Hindlimb muscle (tissue), 1 donor: ENCODE data around the gene VCP. TPM values are rescaled to one million over a fixed set of nuclear protein-coding genes. Genes with fewer than 3 reads are reported as not detected.

Experiments used
- DNase-seq: peaks from one replicate; pipeline ENCODE4 v3.0.0-alpha.2; 2013
- polyA plus RNA-seq: library from polyadenylated mRNA; unstranded; fragments of 120-200 nt; gene quantifications from one replicate; pipeline ENCODE4 v1.2.1, GENCODE V29; 2013; ENCODE audit not compliant: insufficient read length

Gene VCP
- polyA plus RNA-seq, 1 donor, result 187 TPM

DNA sequence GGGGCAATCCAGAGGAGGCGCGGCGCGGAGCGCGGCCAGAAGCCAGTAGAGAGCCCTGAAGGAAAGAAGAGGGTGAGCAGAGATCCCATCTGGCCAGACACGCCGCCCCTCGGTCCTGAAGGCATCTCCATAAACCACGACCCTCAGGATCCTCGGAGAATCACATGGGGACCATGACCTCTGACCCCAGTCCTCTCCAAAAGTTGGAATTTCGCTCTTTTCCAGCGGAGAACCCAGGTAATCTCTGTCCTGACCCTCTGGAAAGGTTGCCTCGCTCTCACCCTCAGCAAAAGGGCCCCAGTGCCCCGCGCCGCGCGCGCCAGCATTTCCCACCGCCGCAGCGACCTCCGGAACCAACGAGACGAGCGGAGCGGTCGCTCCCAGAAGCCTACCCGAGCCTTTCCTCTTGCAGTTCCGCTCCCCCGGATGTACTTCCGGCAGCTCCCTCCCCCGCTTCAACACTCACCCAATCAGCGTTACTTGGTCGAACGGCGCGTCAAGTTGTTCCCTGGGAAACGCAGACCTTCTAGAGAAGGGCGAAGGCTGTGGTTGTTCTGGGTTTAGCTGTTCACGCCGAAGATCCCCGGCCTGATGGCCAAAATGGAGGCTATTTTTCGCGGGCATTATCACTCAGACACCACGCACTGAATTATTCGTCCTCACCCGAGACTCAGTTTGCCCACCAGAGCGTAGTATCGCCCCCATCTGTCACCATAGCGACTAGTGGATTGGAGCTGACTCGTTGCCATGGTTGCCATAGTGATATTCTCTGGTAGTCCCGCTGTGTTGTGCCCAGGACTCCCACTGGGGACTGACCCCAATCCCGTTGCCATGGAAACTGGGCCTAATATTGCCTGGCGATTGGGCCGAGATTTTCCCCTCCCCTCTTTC lies 30.6 kb upstream of the VCP start, which contains the start of gene STOML2:
Gene STOML2 (minus strand): TSS at position 363 of the 891 bp plus-strand sequence. CDS start 37 bp downstream, at position 326.
- peak; percentile 94 for DNase-seq

DNA sequence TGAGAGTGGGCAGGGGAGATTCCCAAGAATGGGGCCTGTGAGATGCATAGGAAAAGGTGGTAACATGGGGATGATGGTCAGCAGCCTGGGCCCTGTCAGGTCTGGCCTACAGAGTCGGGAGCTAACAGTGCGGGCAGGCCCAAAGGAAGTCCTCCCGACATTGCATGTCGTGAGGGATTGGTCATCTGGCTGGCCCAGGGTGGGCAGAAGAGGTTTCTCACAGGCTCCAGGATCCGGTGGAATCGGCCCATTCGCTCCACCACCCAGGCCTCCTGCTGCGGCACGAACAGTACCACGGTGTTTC lies 30.0 kb upstream of the VCP start:
- DNase-seq, result no peak

DNA sequence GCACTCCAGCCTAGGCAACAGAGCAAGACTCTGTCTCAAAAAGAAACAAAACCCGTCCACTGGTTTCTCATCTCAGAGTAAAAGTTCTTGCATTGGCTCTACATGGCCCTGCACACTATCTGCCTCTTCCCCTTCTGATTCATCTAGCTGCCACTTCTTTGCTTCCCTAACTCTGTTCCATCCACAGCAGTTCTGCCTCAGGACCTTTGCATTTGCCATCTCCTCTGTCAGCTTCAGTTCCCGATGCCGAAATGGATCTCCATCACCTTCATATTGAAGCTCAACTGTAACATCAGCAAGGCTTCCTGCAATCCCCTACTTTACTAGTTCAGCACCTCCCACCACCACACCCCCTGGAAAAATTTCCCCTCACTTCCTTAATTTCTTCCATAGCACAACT lies 25.1 kb upstream of the VCP start:
- no peak for DNase-seq

DNA sequence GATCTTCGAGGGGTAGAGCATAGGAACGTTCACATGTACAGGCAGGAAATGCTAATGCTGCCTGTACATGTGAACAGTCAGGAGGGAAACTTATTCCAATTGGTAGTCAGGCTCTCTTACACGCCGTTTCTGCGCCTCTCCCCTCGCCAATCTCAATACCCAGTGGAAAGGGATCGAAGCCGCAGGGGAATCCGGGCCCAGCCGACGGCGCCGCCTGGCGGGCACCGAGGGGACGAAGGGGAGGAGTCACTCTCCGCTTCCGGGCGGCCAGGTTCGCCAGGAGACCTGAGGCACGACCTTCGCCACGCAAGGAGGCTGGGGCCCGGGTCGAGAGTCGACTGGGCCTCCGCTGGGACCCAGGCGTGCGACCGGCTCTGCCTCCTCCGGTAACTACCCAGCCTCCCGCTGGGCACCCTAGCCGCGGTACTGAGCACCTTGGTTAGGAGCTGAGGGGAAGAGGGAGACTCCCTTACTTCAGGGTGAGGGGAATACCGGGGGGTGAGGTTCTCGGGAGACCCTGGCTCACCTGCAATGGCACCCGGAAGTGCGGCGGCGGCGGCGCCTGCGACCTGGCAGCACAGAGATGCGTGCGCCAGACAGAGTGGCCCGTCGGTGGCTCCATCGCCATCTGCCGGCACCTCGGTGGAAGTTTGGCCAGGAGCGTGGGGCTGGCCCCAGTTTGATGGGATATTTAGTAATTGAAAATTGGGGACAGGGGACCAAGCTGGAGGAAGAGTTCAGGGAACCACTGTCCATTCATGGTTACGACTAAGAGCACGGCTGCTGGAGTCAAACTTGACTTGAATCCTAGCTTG lies 23.8 kb upstream of the VCP start, which contains the start of gene PIGO:
Gene PIGO (minus strand): TSS at position 557 of the 815 bp plus-strand sequence. CDS start 1,026 bp downstream, outside the sequence.
- peak; percentile 84 for DNase-seq

DNA sequence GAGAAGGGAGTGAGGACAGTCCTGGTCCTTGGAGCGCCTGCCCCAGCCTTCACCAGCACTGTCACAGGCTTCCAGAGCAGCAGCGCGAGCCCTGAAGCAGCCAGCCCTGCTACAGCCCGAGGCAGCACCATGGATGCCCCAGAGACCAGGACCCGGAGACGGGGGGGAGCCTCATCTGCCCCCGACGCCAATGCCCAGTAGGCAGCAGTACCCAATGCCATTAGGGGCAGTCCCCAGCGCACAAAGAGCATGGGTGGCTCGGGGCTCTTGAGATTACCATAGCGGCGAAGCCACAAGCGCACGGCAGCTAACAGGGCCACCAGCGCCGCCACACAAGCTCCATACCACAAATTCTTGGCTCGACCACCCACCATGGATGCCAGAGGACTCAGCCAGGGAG lies 19.1 kb upstream of the VCP start:
- DNase-seq, result no peak

DNA sequence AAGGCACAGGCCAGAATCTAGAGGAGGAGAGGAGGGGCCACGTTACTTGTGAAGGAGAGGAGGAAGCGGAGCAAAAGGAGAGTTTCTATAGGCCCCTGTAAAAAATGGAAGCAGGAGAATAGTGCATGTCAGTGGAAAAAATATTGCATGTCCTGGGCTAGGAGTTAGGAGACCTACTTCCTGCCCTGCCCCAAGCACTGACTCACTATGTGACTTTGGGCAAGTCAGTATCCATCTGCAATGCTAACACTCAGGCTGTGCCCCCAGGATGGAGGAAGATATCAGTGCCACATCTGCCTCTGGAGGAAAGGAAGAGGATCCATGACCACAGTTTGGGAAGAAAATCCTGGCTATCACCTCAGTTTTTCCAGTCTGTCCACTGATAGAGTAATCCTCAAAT lies 17.0 kb upstream of the VCP start:
- DNase-seq, result no peak

DNA sequence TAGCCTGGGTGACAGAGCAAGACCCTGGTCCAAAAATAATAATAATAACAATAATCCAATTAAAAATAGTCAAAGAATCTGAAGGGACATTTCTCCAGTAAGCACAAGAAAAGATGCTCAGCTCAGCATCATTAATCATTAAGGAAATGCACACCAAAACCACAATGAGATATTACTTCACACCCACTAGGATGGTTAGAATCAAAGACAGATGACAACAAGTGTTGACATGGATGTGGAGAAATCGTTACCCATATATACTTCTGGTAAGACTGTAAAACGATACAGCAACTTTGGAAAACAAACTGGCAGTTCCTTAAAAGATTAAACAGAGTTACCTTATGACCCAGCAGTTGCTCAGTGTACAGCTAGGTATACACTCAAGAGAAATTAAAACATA lies 12.7 kb upstream of the VCP start:
- no peak for DNase-seq

DNA sequence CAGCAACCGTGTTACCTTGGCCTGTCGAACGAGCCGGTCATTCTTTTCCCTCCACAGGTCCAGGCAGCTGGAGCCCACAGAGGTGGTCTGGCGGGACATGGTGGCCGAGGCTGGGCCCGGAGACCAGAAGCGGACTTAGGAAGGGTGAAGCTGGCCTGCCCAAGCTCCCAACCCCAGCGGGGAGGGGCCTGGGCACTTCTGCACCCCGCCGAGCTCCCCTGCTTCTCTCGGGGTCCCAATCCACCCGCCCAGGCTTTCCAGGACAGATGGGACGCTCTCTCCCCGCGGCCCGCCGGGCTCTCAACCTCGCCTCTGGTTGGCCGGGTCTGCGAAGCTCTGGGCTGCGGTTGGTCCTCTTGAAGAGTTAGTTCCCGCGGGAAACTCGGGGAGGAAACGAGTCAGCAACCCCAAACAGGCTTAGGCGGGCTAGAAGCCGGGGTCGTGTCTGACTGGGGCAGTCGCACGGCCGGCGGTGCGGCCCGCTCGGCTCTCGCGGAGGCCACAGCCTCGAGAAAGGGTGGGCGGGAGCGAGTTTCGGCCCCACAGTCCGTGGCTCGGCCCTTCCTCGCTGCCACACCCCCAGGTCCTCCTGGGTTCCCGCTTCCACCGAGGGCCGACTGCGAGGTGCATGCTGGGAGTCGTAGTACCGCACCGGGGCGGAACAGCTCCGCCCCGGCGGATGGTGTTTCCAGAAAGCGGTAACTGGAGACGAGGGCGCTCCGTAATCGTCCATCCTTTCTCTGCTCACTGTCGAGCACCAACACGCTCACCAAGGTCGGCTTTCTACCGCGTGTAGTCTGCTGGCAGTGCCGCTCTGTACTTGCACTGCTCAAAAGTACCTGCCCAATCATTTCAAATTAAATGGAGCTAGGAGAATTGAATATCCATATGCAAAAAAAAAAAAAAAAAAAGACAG lies 7.3 kb upstream of the VCP start, which contains the start of gene FANCG:
Gene FANCG (minus strand): TSS at position 517 of the 916 bp plus-strand sequence. CDS start 418 bp downstream, at position 99.
- peak; percentile 95 for DNase-seq

DNA sequence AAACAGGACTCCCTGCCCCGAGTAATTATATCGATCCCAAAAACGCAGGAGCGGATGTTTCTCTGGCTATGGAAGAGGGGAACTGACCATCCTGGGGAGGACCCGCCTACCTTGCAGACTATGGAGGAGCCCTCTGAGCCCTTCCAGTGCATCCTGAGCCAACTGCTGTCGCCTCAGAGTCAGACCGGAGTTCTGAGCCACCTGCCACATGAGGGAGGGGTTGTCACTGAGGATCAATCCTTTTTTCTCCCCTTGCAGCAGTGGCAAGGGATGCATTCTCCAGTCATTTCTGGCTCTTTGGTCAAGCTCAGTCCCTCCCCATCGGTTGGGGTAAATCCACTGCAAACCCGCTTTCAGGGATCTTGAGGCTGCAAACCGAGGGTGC lies 6.6 kb upstream of the VCP start:
- no peak for DNase-seq

DNA sequence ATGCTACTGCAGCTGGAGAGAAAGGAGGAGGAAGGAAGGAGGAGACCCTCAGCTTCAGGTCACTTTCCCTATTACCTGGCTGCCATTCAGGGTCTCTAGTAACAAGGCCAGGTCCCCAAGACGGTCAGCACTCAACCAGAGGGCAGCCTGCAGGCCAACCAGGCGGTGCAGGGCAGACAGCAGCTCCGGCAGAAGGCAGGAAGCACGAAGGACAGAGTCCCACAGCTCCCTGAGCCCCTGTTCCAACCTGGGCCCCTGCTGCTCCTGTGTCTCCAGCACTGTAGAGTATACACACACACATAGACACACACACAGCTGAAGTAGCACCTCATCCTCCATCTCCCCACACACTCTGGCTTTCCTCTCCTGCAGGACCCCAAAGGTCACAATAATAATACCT lies 5.6 kb upstream of the VCP start:
- no peak for DNase-seq

DNA sequence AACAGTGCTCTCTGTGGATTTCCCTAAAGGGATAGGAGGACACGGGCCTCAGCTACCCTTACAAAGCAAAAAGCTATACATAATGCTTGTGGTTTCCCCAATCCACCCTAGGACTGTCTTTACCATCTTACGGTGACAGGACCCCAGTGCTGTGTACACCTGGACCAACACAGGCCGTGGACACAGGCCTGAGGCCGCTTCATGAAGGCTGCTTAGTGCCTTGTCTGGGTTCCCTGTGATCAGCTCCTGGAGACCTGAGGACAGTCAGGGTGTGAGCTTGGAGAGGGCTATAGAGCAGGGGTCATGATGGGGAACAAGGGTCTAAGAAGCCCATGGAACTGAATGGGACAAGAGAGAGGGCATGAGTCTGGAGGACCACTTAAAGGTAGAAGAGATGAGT lies 4.4 kb upstream of the VCP start:
- no peak for DNase-seq

DNA sequence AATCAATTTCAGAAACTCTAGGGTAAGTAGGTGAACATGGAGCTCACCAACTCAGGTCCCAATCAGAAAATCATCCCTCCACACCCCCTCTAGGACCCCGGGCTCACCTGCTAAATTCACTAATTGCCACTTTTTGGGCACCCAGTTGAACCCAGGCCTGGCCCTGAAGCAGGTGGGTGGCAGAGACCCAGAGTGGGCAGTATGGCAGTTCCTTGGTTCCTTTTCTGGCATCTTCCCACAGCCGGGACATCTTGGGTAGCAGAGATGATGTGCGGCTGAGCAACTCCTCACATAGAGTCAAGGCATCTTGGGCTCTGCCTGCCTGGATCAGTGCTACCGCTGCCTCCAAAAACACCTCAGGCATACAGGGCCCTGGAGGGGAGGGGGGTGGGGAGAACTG lies 2.9 kb upstream of the VCP start:
- no peak for DNase-seq

DNA sequence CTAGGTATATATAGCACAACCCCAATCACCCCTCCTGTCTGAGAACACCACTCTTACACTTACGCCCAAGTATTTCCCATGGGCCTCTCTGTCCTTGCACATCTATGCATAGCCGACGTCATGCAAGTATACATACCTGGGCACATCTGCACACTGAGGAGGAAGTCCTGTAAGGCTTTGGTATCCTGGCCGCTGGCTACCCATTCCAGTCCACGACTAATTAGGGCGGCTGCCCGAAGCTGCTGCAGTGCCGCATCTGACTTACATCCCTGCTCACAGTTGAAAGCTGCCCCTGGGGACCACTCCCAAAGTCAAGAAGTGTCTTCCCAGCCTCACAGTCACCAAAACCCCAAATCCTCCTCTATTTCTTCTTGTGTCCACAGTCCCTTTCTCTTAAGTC lies 2.4 kb upstream of the VCP start:
- DNase-seq, result no peak

DNA sequence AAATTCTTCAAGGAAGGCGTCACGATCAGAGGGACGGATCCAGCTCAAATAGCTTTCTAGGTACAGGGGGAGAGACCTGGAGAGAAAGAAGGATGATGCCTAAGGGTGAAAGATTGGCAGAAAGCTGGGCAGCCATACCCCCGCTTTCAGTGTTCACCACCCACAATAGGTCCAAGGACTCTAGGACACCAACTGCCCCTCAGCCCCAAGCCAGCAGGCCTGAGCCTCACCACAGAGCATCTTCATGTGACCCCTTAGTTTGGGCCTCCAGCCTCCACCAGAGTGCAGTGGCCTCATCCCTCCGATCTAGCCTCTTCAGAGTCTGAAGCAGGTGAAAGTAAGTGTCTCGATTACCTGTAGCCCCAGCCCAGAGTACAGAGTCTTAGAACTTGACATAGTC lies 1.7 kb upstream of the VCP start:
- no peak for DNase-seq

DNA sequence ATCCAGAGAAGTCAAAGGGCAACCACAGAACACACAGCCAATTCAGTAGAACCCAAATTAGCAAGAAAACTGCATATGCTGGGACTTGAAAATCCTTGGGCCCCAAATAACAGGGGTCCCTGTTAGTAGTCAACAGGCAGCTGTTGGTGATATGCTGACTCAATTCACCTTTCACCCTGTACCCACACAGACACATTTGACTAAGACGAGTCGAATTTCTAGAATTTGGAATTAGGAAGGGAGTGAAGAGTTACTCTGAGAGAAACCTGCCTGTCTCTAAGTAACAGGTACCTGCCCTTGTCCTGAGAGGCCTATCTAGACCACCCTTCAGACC lies 821 bp upstream of the VCP start:
- DNase-seq, result no peak

DNA sequence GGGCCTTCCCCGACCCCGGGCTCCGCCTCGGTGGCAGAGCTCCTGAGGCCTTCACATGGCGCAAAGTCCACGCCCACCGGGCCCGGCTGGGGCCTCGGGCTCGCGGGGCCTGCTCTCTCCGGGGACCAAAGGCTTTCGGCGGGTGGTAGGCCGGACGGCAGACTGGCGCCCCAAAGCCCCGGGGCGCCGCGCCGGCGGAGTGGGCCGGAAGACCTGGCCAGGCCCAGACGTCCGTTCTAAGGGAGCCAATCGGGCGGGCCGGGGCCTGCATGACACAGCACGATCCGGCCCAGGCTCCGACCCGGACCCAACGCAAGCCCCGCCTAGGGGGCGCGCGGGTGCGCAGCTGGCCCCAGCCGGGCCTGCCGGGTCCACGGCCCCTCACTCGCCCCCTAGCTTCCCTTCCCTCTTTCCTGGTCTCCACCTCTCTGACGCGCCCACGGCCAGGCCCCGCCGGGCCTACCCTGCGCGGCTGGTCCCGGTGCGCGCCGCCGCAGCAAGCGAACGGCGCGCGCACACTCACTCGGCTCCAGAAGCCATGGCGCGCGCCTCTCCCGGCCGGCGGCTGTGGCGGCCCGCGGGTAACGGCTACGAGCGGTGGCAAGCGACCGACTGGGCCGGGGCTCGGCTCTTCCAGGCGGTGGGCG lies 488 bp downstream of the VCP start:
- peak; percentile 90 for DNase-seq

DNA sequence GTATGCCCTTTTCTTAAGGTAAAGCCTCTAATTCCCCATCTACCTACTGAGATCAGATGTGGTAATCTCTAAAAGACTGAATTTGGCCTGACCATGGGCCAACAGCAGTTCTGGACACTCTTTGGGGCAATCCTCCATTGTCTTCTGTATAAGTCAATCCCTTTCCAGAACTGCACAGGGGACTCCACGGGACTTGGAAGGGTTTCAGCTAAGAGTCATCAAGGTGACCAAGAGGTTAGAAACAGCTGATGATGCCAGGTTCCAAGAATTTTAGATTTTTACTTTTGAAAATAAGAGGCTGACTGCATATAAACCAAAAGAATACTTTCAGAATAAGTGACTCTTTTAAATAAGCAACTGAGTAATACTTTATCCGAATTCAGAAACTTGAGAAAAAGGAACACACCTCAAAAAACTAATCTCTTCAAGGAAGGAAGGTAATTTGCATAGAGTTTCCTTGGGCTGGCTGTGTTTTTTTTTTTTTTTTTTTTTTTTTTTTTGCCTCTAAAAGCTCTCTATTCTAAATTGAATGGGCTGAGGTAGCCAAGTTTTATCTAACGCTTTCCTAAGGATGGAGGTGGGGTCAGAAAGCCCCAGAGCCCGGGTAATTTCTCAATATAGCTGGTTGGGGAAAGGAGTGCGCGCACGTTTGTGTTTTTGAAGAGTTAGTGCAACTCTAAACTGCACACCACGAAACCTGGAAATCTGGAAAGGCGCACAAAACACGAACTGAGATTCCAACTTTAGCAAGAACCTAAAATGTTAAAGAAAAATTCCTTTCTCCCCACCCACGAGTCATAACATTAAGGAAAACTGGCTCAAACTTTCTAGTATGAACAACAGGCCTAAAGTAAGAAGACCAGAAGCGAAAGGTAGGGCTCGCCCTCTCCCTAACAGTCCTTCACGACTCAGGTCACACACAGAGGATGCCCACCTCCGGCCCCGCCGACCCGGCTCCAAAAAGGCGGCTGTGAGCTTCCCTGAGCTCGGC lies 1.3 kb downstream of the VCP start:
- no peak for DNase-seq

DNA sequence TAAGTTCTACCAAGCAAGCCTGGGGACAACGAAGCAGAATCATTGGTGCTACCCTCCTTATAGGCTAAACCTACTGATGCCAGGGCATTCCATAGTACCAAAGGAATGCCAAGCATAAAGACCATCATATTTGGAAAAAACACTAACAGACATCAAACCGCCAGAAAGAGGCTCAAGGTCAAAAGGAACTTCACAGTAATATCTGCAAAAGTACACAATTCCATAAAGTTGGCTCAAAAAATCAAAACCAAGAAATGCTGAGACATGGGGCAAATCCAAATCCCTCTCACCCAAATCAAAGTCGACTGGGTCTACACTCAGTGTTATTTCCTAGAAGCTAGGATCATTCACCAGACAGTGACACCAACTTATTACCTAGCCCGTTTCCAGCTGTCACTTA lies 3.4 kb downstream of the VCP start:
- no peak for DNase-seq

DNA sequence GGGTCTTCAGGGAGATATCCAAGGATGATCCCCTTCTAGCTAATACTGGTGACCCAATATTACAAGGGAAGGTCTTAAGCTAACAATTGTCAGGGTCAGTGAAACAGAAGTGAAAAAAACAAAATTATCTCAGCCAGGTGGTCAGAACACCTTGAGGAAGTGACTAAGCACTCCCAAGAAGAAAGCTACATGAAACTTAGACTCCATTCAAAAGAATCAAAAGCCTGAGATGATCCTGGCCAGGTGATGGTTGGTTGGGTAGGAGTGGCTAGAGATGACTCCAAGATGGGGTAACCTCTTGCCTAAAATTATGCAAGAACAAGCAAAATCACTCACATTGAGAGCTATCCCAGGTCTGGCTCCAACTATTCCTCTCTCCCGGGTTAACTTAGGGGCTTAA lies 5.4 kb downstream of the VCP start:
- DNase-seq, result no peak

DNA sequence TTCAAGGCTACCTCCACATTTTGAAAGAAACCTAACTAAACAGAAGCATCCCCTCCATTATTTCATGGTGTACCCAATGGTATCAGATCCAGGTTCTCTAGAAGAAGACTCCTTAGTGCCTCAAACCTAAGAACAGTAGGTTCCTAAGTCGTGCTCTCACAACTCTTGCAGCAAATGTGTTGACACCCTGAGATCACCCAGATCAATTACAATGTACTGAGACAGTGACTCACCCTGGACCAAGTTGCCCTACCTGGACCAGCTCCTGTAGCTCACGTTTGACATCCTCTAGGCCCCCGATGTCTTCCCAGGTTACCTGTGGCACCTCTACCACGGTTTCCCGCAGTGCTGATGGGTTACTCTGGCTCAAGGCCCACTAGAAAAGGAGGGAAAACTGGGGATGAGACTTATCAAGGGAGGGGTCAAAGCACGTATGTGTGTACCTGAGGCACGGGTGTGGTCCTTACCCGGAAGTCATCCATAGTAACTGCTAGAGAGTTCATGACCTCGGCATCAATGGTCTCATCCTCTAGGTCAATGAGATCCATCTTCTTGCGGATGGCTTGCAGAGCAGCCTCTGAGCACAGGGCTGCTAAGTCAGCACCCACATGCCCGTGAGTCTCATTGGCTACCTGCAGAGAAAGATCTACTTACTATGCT lies 11.7 kb downstream of the VCP start:
- no peak for DNase-seq
